ENCODE results near the gene AJAP1.

Gene AJAP1

GRCh38 chr1:4725416-4725815 lies 71.0 kb downstream of the AJAP1 start:
- no peak for TF ChIP-seq CTCF (IDR thresholded peaks at IDR 0.05; ENCODE audit: low read depth, low read length)
- no peak overlapping the region for H3K4me3 ChIP-seq (ENCODE audit: low read depth, low read length)

GRCh38 chr1:4726620-4727341 lies 72.4 kb downstream of the AJAP1 start:
- no peak overlapping the region for H3K4me3 ChIP-seq (ENCODE audit: low read depth, low read length)
- TF ChIP-seq CTCF (IDR thresholded peaks at IDR 0.05; ENCODE audit: low read depth, low read length), result no peak

GRCh38 chr1:4728319-4729089 lies 74.1 kb downstream of the AJAP1 start:
- TF ChIP-seq CTCF (IDR thresholded peaks at IDR 0.05; ENCODE audit: low read depth, low read length), result no peak
- no peak overlapping the region for H3K4me3 ChIP-seq (ENCODE audit: low read depth, low read length)

GRCh38 chr1:4729090-4729471 lies 74.7 kb downstream of the AJAP1 start:
- H3K4me3 ChIP-seq (ENCODE audit: low read depth, low read length), result no peak overlapping the region
- TF ChIP-seq CTCF (IDR thresholded peaks at IDR 0.05; ENCODE audit: low read depth, low read length), result no peak

- H3K4me3 ChIP-seq (ENCODE audit: low read depth, low read length), result no peak overlapping the region
- no peak for TF ChIP-seq CTCF (IDR thresholded peaks at IDR 0.05; ENCODE audit: low read depth, low read length)
These were observed 75.7 kb downstream of the AJAP1 start for GRCh38 chr1:4730078-4730477.

- TF ChIP-seq CTCF (IDR thresholded peaks at IDR 0.05; ENCODE audit: low read depth, low read length), result no peak
- no peak overlapping the region for H3K4me3 ChIP-seq (ENCODE audit: low read depth, low read length)
These were observed 79.2 kb downstream of the AJAP1 start for GRCh38 chr1:4733446-4734177.

- no peak for TF ChIP-seq CTCF (IDR thresholded peaks at IDR 0.05; ENCODE audit: low read depth, low read length)
- H3K4me3 ChIP-seq (ENCODE audit: low read depth, low read length), result no peak overlapping the region
These were observed 79.8 kb downstream of the AJAP1 start for GRCh38 chr1:4734219-4734618.
